HepG2 (cell line): ENCODE results near the gene ADAMTS12. TPM values are rescaled to one million over a fixed set of nuclear protein-coding genes. Genes with fewer than 3 reads are reported as not detected.

Experiments
- ATAC-seq: fragments of 200-7000 bp; cut with Tn5 transposase; 3 replicates; pipeline ENCODE4 v1.9.1; 2020; ENCODE audit warnings: mild to moderate bottlenecking, moderate library complexity
- BruUV-seq: library from RNA; stranded (reverse); fragments of 400-500 nt; replicated peaks from 2 replicates; lab custom pipeline; 2021; lab: Mats Ljungman, UMichigan
- CTCF ChIA-PET: fragments of 300-600 bp; formaldehyde crosslinking; extraction: SDS; loops from one replicate; lab custom pipeline; 2021; ENCODE audit warnings: low total read pairs, inconsistent platforms, low intra/inter-chr PET ratio; lab: Yijun Ruan, JAX
- POLR2A ChIA-PET: fragments of 350-600 bp; sonication (Branson Sonifier 250); formaldehyde crosslinking; loops from one replicate; lab custom pipeline; 2020; ENCODE audit warnings: antibody characterized with exemption, inconsistent platforms; lab: Yijun Ruan, JAX
- DNase-seq: peaks from one replicate; pipeline ENCODE4 v3.0.0-alpha.2; 2015; ENCODE audit warnings: low spot score
- FAIRE-seq: peaks from 3 replicates; lab custom pipeline; 2011; peaks lifted over from hg19 to GRCh38; lab: Jason Lieb, UNC
- H2AFZ ChIP-seq: one replicate; pipeline ENCODE4 v1.6.1; 2011; ENCODE audit warnings: low read length, inconsistent platforms
- H3K27ac ChIP-seq: fragments of 300-600 bp; 3 replicates; pipeline ENCODE4 v1.8.0; 2011; ENCODE audit warnings: mixed run types, mild to moderate bottlenecking, mixed read lengths, low read length, inconsistent platforms; ENCODE audit not compliant: insufficient read depth; ENCODE audit errors: extremely low read length
- H3K27me3 ChIP-seq, 2 experiments: fragments of 200-600 bp in 1 of 2; 2 replicates in 1 of 2; 3 replicates in 1 of 2; pipeline versions ENCODE4 v1.6.0 to v1.8.0; 2011; ENCODE audit warnings: low read length in 2 of 2, mild to moderate bottlenecking in 2 of 2, moderate library complexity in 2 of 2, inconsistent platforms in 1 of 2; ENCODE audit not compliant: insufficient read depth in 2 of 2, control insufficient read depth in 1 of 2
- H3K36me3 ChIP-seq, 2 experiments: fragments of 200-600 bp in 1 of 2; replicated peaks in 1 of 2; 2 replicates in 1 of 2; 3 replicates in 1 of 2; pipeline versions ENCODE4 v1.5.1 to v1.8.0; 2011; ENCODE audit warnings: low read length in 2 of 2, inconsistent platforms in 1 of 2; ENCODE audit not compliant: insufficient read depth in 2 of 2, control insufficient read depth in 1 of 2
- H3K4me1 ChIP-seq: 2 replicates; pipeline ENCODE4 v1.5.1; 2012; ENCODE audit warnings: low read length, inconsistent platforms; ENCODE audit not compliant: insufficient read depth
- H3K4me2 ChIP-seq: 2 replicates; pipeline ENCODE4 v1.6.0; 2011; ENCODE audit warnings: low read depth, low read length, inconsistent platforms
- H3K4me3 ChIP-seq, 3 experiments: fragments of 200-600 bp in 1 of 3; sonication (generic), shearing (Covaris generic) in 1 of 3; replicated peaks in 1 of 3; 2 replicates each; pipeline ENCODE4 v1.5.1; 2011 to 2016; ENCODE audit warnings: low read length in 3 of 3, inconsistent platforms in 2 of 3, low read depth in 2 of 3, mild to moderate bottlenecking in 2 of 3, control low read depth in 1 of 3, mixed read lengths in 1 of 3; ENCODE audit not compliant: insufficient read depth in 1 of 3
- H3K79me2 ChIP-seq: one replicate; pipeline ENCODE4 v1.6.1; 2011; ENCODE audit warnings: low read length, inconsistent platforms; ENCODE audit not compliant: insufficient read depth
- H3K9ac ChIP-seq: 2 replicates; pipeline ENCODE4 v1.6.0; 2011; ENCODE audit warnings: mild to moderate bottlenecking, low read depth, low read length, inconsistent platforms; ENCODE audit not compliant: insufficient read depth
- H3K9me3 ChIP-seq: 2 replicates; pipeline ENCODE4 v1.5.1; 2012; ENCODE audit warnings: mild to moderate bottlenecking, low read length
- H4K20me1 ChIP-seq: 2 replicates; pipeline ENCODE4 v1.6.0; 2011; ENCODE audit warnings: inconsistent platforms, mild to moderate bottlenecking, low read length, moderate library complexity; ENCODE audit not compliant: insufficient read depth
- FOXA1 ChIP-seq, 2 experiments: fragments of 450-650 bp in 1 of 2; sonication (generic) in 1 of 2; formaldehyde crosslinking in 1 of 2; IDR thresholded peaks; 2 replicates each; pipeline versions ENCODE4 v1.4.0 to v1.6.1; 2016 to 2020; ENCODE audit warnings: missing genetic modification reagents in 1 of 2
- LCORL ChIP-seq, 2 experiments: fragments of 450-650 bp in 1 of 2; sonication (generic) in 1 of 2; formaldehyde crosslinking in 1 of 2; IDR thresholded peaks; 2 replicates each; pipeline versions ENCODE4 v1.5.0 to v1.6.1; 2017 to 2020; ENCODE audit warnings: antibody characterized with exemption in 1 of 2, missing genetic modification reagents in 1 of 2
- MZF1 ChIP-seq: sonication (generic); formaldehyde crosslinking; IDR thresholded peaks from 2 replicates; pipeline ENCODE4 v1.8.1; 2023; ENCODE audit warnings: mild to moderate bottlenecking, missing genetic modification reagents, borderline replicate concordance
- NBN ChIP-seq: fragments of 450-650 bp; conservative IDR thresholded peaks from 2 replicates; pipeline ENCODE4 v1.6.1; 2017
- NONO ChIP-seq, 2 experiments: fragments of 450-650 bp in 1 of 2; sonication (generic) in 1 of 2; formaldehyde crosslinking in 1 of 2; IDR thresholded peaks in 1 of 2; conservative IDR thresholded peaks in 1 of 2; 2 replicates each; pipeline versions ENCODE4 v1.6.1 to v1.8.0; 2017 to 2022; ENCODE audit warnings: mild to moderate bottlenecking in 1 of 2, missing genetic modification reagents in 1 of 2, moderate library complexity in 1 of 2
- USF2 ChIP-seq, 2 experiments: sonication (generic) in 1 of 2; formaldehyde crosslinking in 1 of 2; IDR thresholded peaks; 2 replicates each; pipeline versions ENCODE4 v1.5.1 to v1.6.1; 2011 to 2020; ENCODE audit warnings: borderline replicate concordance in 1 of 2, low read depth in 1 of 2, low read length in 1 of 2, mild to moderate bottlenecking in 1 of 2, missing genetic modification reagents in 1 of 2, moderate library complexity in 1 of 2
- WGBS: methylation state at CpG from one replicate; pipeline ENCODE4 v1.1.6; 2017; ENCODE audit warnings: low lambda C conversion rate; 5-methylcytosine and 5-hydroxymethylcytosine counted together
- in situ Hi-C: cut with HindIII; loops from 2 replicates; pipeline ENCODE4 v1.10.0; 2017; ENCODE audit warnings: low pct_unique_long_range_greater_than_20kb; ENCODE audit not compliant: extremely low pct_ligation_motif_present
- intact Hi-C: fragments of 100-400 bp; cut with micrococcal nuclease; formaldehyde crosslinking; loops from one replicate; pipeline ENCODE4 v1.10.0; 2022; ENCODE audit not compliant: unreplicated experiment
- polyA plus RNA-seq, 8 experiments: library from polyadenylated mRNA; depleted of rRNA in 3 of 8; stranded (reverse) in 7 of 8; unstranded in 1 of 8; fragments of >200 nt; fragmentation: Illumina TruSeq in 4 of 8; extraction: Trizol in 4 of 8; gene quantifications; 2 replicates each; pipeline versions ENCODE4 v1.2.1 to v1.2.3, GENCODE V29; 2011 to 2016; ENCODE audit warnings: low read depth in 4 of 8, missing spikeins in 1 of 8, mixed read lengths in 1 of 8; ENCODE audit not compliant: insufficient read depth in 1 of 8
- total RNA-seq, 5 experiments: library from RNA; depleted of rRNA; stranded (reverse); fragments of >200 nt; fragmentation: Illumina TruSeq; extraction: Trizol; gene quantifications; 2 replicates each; pipeline ENCODE4 v1.2.3, GENCODE V29; 2016; ENCODE audit warnings: low read depth in 1 of 5

The ADAMTS12 gene
- total and polyA plus RNA-seq, 2 of the 13 experiments (the other 11 are each of a cell fraction or from before 2014, with no cell fraction given): 0.03 TPM; not detected in 1

- Histone ChIP-seq H3K4me3 (no peak overlapping the region), H3K9ac (no peak overlapping the region), H3K9me3 (no peaks in the 10 kb centered on the region), H3K36me3 (no peaks in the 10 kb centered on the region)
- POLR2A ChIA-PET: no interaction called here
- no peak for FAIRE-seq
- TF ChIP-seq LCORL (IDR thresholded peaks at IDR 0.05) (0 out of 2 replicates have a peak, but pooled peaks have one; percentile 23), LCORL (CRISPR knock-in tag; IDR thresholded peaks at IDR 0.05) (no peak), MZF1 (CRISPR knock-in tag) (no peak), NONO (IDR thresholded peaks at IDR 0.05) (no peak), NONO (CRISPR knock-in tag; conservative IDR thresholded peaks at IDR 0.05) (no peak), NBN (0 out of 2 replicates have a peak, but pooled peaks have one; percentile 51), USF2 (IDR thresholded peaks at IDR 0.05; ENCODE audit: low read depth, low read length) (no peak), USF2 (CRISPR knock-in tag; IDR thresholded peaks at IDR 0.05; ENCODE audit: borderline replicate concordance) (no peak), FOXA1 (IDR thresholded peaks at IDR 0.05) (0 out of 2 replicates have a peak, but pooled peaks have one; percentile 10), FOXA1 (CRISPR knock-in tag; IDR thresholded peaks at IDR 0.05) (no peak)
- TF ChIP-seq, all 625 proteins: peak for 3
- Histone ChIP-seq H3K79me2 (no peaks in the 10 kb centered on the region), H3K27ac (no peak overlapping the region), H3K4me1 (no peaks in the 10 kb centered on the region), H2AFZ (no peak overlapping the region), H3K27me3 (no peaks in the 10 kb centered on the region; a peak in 1 of 5 replicates), H3K4me2 (no peak overlapping the region), H4K20me1 (no peaks in the 10 kb centered on the region)
- CTCF ChIA-PET: no interaction called here
- 41% methylated on average over 1 of the region's 1 CpG for WGBS
- intact Hi-C loops: no loop called here
- DNase-seq (no peak), ATAC-seq (no peak)
- in situ Hi-C loops: no loop called here
- no TSS peak for BruUV-seq
Measured at GRCh38 chr5:33671700-33672291, 220.0 kb downstream of the ADAMTS12 start.
